Lung (tissue), 12 donors: ENCODE measurements around the gene MYO7A. TPM values are rescaled to one million over a fixed set of nuclear protein-coding genes. Genes with fewer than 3 reads are reported as not detected.

ENCODE experiments used
- ATAC-seq: fragments of 200-7000 bp; cut with Tn5 transposase; one replicate; pipeline ENCODE4 v1.9.1; 2020; ENCODE audit warnings: moderate number of reproducible peaks; ENCODE audit not compliant: insufficient read depth, low FRiP score
- DNase-seq, 3 donors: peaks; one replicate each; pipeline ENCODE4 v3.0.0-alpha.2; 2013 to 2017
- H3K27ac ChIP-seq, 2 donors: one replicate each; pipeline ENCODE4 v1.5.1; 2013; ENCODE audit warnings: mild to moderate bottlenecking in 2 of 2, moderate library complexity in 2 of 2, control low read depth in 1 of 2, inconsistent platforms in 1 of 2, low read depth in 1 of 2, low read length in 1 of 2
- H3K27me3 ChIP-seq, 3 donors: one replicate each; pipeline ENCODE4 v1.5.1; 2013; ENCODE audit warnings: low read length in 2 of 3; ENCODE audit not compliant: control insufficient read depth in 3 of 3, insufficient read depth in 3 of 3
- H3K36me3 ChIP-seq, 4 donors: one replicate each; pipeline ENCODE4 v1.5.1; 2013; ENCODE audit warnings: low read length in 4 of 4, mild to moderate bottlenecking in 1 of 4, moderate library complexity in 1 of 4; ENCODE audit not compliant: control insufficient read depth in 4 of 4, insufficient read depth in 4 of 4
- H3K4me1 ChIP-seq, 5 donors: one replicate each; pipeline ENCODE4 v1.5.1; 2013; ENCODE audit warnings: low read length in 5 of 5, mild to moderate bottlenecking in 2 of 5, moderate library complexity in 1 of 5; ENCODE audit not compliant: control insufficient read depth in 5 of 5, insufficient read depth in 5 of 5
- H3K4me3 ChIP-seq: one replicate; pipeline ENCODE4 v1.5.1; 2013; ENCODE audit warnings: mild to moderate bottlenecking, control low read depth, moderate library complexity
- H3K9ac ChIP-seq, 2 donors: one replicate each; pipeline ENCODE4 v1.5.1; 2013; ENCODE audit warnings: low read length in 2 of 2, control low read depth in 1 of 2; ENCODE audit not compliant: insufficient read depth in 1 of 2
- H3K9me3 ChIP-seq, 4 donors: one replicate each; pipeline ENCODE4 v1.5.1; 2013; ENCODE audit warnings: low read length in 3 of 4, mild to moderate bottlenecking in 1 of 4, moderate library complexity in 1 of 4; ENCODE audit not compliant: control insufficient read depth in 4 of 4, insufficient read depth in 3 of 4
- WGBS, 2 donors: extraction: QIAGEN DNeasy Blood & Tissue Kit; methylation state at CpG; one replicate each; pipeline ENCODE4 v1.1.7; 2013; 5-methylcytosine and 5-hydroxymethylcytosine counted together
- polyA plus RNA-seq, 2 donors: library from polyadenylated mRNA; stranded (reverse); fragments of 200-250 nt; gene quantifications; one replicate each; pipeline ENCODE4 v1.2.1, GENCODE V29; 2013
- total RNA-seq, 2 donors: library from RNA; depleted of rRNA in 1 of 2; stranded (reverse); fragments of >200 nt in 1 of 2; gene quantifications; one replicate each; pipeline ENCODE4 v1.2.1, GENCODE V29; 2014 to 2021
- TF ChIP-seq, protein P1 (sequence below): IDR thresholded peaks from 2 replicates; pipeline ENCODE4 v1.5.1; 2012; ENCODE audit warnings: mild to moderate bottlenecking; ENCODE audit errors: control extremely low read depth, extremely low read depth
- donor health status: control.
- donor health status: control.
- donor health status: Bipolar disorder and iron deficiency.
- donor health status: healthy.
- donor health status: DM: yes; HTN: yes; CAD: no.

MYO7A gene
- total and polyA plus RNA-seq, 4 donors, result 1.8 to 10.2 (median 6.3) TPM

DNA sequence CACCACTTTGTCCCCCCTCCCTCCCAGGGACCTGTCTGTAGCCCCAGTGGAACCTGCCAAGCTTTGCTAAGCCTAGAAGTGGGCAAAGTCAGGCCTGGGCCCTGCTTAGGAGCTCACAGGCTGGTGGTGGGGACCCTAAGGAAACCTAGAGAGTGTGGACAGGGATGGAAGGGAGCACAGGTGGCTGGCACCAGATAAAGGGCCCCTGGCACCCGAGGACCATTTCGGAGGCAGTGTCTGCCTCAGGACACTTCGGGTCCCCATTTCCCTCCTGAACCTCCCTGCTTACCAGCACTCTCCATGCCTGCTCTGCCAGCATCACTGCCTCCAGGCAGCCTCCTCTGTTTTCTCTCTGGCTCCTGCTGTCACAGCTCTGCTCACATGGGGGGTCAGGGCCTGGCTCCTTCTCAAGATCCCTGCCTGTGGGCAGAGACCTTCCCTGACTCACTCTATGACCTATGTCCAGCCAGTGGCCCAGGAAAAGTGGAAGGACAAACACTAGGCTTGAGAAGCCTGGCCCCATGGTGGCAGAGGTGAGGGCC, 39.0 kb upstream of the MYO7A start:
- peaks cover 0 to 16% (median 0%) of the 10 kb centered on the region in 5 donors for H3K4me1 ChIP-seq
- DNase-seq (no peak), ATAC-seq (no peak)
- H3K9ac ChIP-seq, result no peak overlapping the region
- TF ChIP-seq, protein P1, sequence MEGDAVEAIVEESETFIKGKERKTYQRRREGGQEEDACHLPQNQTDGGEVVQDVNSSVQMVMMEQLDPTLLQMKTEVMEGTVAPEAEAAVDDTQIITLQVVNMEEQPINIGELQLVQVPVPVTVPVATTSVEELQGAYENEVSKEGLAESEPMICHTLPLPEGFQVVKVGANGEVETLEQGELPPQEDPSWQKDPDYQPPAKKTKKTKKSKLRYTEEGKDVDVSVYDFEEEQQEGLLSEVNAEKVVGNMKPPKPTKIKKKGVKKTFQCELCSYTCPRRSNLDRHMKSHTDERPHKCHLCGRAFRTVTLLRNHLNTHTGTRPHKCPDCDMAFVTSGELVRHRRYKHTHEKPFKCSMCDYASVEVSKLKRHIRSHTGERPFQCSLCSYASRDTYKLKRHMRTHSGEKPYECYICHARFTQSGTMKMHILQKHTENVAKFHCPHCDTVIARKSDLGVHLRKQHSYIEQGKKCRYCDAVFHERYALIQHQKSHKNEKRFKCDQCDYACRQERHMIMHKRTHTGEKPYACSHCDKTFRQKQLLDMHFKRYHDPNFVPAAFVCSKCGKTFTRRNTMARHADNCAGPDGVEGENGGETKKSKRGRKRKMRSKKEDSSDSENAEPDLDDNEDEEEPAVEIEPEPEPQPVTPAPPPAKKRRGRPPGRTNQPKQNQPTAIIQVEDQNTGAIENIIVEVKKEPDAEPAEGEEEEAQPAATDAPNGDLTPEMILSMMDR, result no peak
- H3K9me3 ChIP-seq, result no peaks in the 10 kb centered on the region
- no peak overlapping the region for H3K27ac ChIP-seq
- no peaks in the 10 kb centered on the region for H3K27me3 ChIP-seq
- 85 to 92% methylated on average over 3 of the region's 3 CpGs for WGBS, 2 donors
- H3K4me3 ChIP-seq, result no peak overlapping the region
- peaks cover 0 to 5% (median 2%) of the 10 kb centered on the region in 4 donors for H3K36me3 ChIP-seq

DNA sequence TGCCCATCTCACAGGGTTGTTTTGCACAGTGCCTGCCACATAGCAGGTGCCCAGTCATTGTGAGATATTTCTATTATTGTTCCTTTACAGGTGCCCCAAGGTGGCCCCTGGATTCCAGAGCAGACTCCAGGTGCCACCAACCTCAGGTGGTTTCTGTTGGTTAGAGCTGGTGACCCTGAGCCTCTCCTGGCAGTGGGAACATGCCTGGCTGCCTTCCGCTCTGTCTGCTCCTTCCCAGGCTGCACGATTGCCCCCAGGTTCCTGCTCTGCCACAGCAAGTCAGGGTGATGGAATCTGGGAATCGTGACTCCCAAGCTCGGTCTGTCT, 38.0 kb upstream of the MYO7A start:
- ATAC-seq (no peak), DNase-seq (no peak)
- no peak overlapping the region for H3K9ac ChIP-seq
- no peaks in the 10 kb centered on the region for H3K9me3 ChIP-seq
- H3K27ac ChIP-seq, result no peak overlapping the region
- TF ChIP-seq, protein P1, result no peak
- 91 to 95% methylated on average over 4 of the region's 4 CpGs for WGBS, 2 donors
- no peaks in the 10 kb centered on the region for H3K27me3 ChIP-seq
- H3K4me3 ChIP-seq, result no peak overlapping the region
- H3K36me3 ChIP-seq, result peaks cover 0 to 5% (median 1%) of the 10 kb centered on the region in 4 donors
- H3K4me1 ChIP-seq, result peaks cover 0 to 16% (median 0%) of the 10 kb centered on the region in 5 donors

DNA sequence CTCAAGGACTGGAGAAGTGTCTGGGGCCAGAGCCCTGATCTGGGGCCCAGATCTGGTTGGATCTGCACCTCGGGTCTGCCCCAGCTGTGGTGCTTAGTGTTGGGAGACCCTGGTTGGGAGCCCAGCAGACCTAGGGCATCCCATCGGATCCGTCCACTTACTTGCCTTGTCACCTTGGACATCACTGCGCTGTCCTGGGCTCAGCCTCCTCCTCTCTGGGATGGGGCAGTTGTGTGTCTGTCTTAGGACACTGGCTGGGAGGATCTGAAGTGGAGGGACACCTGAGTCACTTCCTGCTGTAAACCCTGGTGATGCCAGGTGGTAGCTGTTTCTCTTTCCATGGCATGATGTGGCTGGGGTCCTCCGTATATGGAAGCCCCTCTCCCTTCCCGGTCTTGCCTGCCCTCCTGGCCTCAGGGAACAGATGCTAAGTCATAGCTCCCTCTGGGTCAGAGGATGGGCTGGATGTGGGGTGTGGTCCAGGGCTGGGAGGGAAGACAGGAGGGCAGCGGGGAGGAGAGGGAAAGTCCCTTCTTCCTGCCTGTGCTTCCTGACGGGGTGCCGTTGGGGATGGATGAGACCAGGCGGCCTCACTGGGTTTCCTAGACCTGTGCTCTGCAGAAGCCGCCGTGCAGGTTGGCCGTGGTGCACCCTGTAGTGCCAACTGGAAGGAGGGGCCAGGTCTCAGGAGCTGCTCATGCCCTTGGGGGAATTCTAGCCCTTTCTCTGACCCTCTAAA, 37.5 kb upstream of the MYO7A start:
- Histone ChIP-seq H3K4me1 (peaks cover 0 to 16% (median 0%) of the 10 kb centered on the region in 5 donors), H3K36me3 (peaks cover 0 to 5% (median 1%) of the 10 kb centered on the region in 4 donors), H3K27me3 (no peaks in the 10 kb centered on the region), H3K4me3 (no peak overlapping the region), H3K27ac (no peak overlapping the region), H3K9me3 (no peaks in the 10 kb centered on the region), H3K9ac (no peak overlapping the region)
- ATAC-seq (no peak), DNase-seq (no peak)
- 59 to 62% methylated on average over 12 to 13 of the region's 13 CpGs for WGBS, 2 donors
- TF ChIP-seq, protein P1, result no peak
